ENCODE data around the gene GRAMD1B. TPM values are rescaled to one million over a fixed set of nuclear protein-coding genes. Genes with fewer than 3 reads are reported as not detected.

GRAMD1B gene
- total and polyA plus RNA-seq, 4 donors = 0.29 to 2.6 (median 1.3) TPM

- no peaks in the 10 kb centered on the region for H3K9me3 ChIP-seq (ENCODE audit: control insufficient read depth in 4 of 4, low read length in 3 of 4)
- H3K9ac ChIP-seq (ENCODE audit: low read depth in 1 of 2, low read length in 2 of 2) = no peak overlapping the region
- no peak for TF ChIP-seq HNF4A (conservative IDR thresholded peaks at IDR 0.05)
- no peak for TF ChIP-seq YY1 (IDR thresholded peaks at IDR 0.05)
- TF ChIP-seq, protein P1, sequence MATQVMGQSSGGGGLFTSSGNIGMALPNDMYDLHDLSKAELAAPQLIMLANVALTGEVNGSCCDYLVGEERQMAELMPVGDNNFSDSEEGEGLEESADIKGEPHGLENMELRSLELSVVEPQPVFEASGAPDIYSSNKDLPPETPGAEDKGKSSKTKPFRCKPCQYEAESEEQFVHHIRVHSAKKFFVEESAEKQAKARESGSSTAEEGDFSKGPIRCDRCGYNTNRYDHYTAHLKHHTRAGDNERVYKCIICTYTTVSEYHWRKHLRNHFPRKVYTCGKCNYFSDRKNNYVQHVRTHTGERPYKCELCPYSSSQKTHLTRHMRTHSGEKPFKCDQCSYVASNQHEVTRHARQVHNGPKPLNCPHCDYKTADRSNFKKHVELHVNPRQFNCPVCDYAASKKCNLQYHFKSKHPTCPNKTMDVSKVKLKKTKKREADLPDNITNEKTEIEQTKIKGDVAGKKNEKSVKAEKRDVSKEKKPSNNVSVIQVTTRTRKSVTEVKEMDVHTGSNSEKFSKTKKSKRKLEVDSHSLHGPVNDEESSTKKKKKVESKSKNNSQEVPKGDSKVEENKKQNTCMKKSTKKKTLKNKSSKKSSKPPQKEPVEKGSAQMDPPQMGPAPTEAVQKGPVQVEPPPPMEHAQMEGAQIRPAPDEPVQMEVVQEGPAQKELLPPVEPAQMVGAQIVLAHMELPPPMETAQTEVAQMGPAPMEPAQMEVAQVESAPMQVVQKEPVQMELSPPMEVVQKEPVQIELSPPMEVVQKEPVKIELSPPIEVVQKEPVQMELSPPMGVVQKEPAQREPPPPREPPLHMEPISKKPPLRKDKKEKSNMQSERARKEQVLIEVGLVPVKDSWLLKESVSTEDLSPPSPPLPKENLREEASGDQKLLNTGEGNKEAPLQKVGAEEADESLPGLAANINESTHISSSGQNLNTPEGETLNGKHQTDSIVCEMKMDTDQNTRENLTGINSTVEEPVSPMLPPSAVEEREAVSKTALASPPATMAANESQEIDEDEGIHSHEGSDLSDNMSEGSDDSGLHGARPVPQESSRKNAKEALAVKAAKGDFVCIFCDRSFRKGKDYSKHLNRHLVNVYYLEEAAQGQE (IDR thresholded peaks at IDR 0.05) = no peak
- H3K4me3 ChIP-seq (ENCODE audit: low read depth in 1 of 3, low read length in 3 of 3) = no peak overlapping the region
- peaks cover 0 to 3% (median 0%) of the 10 kb centered on the region in 4 donors for H3K27me3 ChIP-seq (ENCODE audit: control insufficient read depth in 4 of 4, insufficient read depth in 4 of 4, low read length in 3 of 4)
- no peak for DNase-seq (ENCODE audit: low spot score)
- no peaks in the 10 kb centered on the region for H3K4me1 ChIP-seq (ENCODE audit: control insufficient read depth in 4 of 4, insufficient read depth in 4 of 4, low read length in 3 of 4)
- H3K27ac ChIP-seq (ENCODE audit: low read depth in 1 of 2, low read length in 2 of 2) = no peak overlapping the region
- 46% methylated on average over 3 of the region's 3 CpGs for WGBS
- no peaks in the 10 kb centered on the region for H3K36me3 ChIP-seq (ENCODE audit: control insufficient read depth in 4 of 4, insufficient read depth in 3 of 4, low read depth in 1 of 4, low read length in 3 of 4)
Measured at GRCh38 chr11:123630126-123630608, 200.1 kb downstream of the GRAMD1B start.

GRCh38 chr11:123640029-123640428, 210.0 kb downstream of the GRAMD1B start:
- WGBS = 78% methylated on average over 5 of the region's 5 CpGs
- no peak for DNase-seq (ENCODE audit: low spot score)
- H3K27ac ChIP-seq (ENCODE audit: low read depth in 1 of 2, low read length in 2 of 2) = no peak overlapping the region
- H3K27me3 ChIP-seq (ENCODE audit: control insufficient read depth in 4 of 4, insufficient read depth in 4 of 4, low read length in 3 of 4) = no peaks in the 10 kb centered on the region
- H3K4me1 ChIP-seq (ENCODE audit: control insufficient read depth in 4 of 4, insufficient read depth in 4 of 4, low read length in 3 of 4) = no peaks in the 10 kb centered on the region
- no peaks in the 10 kb centered on the region for H3K9me3 ChIP-seq (ENCODE audit: control insufficient read depth in 4 of 4, low read length in 3 of 4)
- no peaks in the 10 kb centered on the region for H3K36me3 ChIP-seq (ENCODE audit: control insufficient read depth in 4 of 4, insufficient read depth in 3 of 4, low read depth in 1 of 4, low read length in 3 of 4)
- H3K4me3 ChIP-seq (ENCODE audit: low read depth in 1 of 3, low read length in 3 of 3) = no peak overlapping the region
- H3K9ac ChIP-seq (ENCODE audit: low read depth in 1 of 2, low read length in 2 of 2) = no peak overlapping the region
- TF ChIP-seq FOXA1 (IDR thresholded peaks at IDR 0.05) (no peak), NR2F2 (IDR thresholded peaks at IDR 0.05) (no peak), MAX (IDR thresholded peaks at IDR 0.05) (no peak), GABPA (IDR thresholded peaks at IDR 0.05 in 1 of 2, conservative IDR thresholded peaks at IDR 0.05 in 1 of 2) (no peak), RAD21 (IDR thresholded peaks at IDR 0.05) (no peak), SP1 (IDR thresholded peaks at IDR 0.05) (no peak), FOXA2 (IDR thresholded peaks at IDR 0.05) (no peak), HNF4A (conservative IDR thresholded peaks at IDR 0.05) (no peak)
- TF ChIP-seq, protein P2, sequence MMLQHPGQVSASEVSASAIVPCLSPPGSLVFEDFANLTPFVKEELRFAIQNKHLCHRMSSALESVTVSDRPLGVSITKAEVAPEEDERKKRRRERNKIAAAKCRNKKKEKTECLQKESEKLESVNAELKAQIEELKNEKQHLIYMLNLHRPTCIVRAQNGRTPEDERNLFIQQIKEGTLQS (IDR thresholded peaks at IDR 0.05) = no peak
- TF ChIP-seq, protein P3, sequence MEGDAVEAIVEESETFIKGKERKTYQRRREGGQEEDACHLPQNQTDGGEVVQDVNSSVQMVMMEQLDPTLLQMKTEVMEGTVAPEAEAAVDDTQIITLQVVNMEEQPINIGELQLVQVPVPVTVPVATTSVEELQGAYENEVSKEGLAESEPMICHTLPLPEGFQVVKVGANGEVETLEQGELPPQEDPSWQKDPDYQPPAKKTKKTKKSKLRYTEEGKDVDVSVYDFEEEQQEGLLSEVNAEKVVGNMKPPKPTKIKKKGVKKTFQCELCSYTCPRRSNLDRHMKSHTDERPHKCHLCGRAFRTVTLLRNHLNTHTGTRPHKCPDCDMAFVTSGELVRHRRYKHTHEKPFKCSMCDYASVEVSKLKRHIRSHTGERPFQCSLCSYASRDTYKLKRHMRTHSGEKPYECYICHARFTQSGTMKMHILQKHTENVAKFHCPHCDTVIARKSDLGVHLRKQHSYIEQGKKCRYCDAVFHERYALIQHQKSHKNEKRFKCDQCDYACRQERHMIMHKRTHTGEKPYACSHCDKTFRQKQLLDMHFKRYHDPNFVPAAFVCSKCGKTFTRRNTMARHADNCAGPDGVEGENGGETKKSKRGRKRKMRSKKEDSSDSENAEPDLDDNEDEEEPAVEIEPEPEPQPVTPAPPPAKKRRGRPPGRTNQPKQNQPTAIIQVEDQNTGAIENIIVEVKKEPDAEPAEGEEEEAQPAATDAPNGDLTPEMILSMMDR (IDR thresholded peaks at IDR 0.05; ENCODE audit: low read depth, low read length, missing input control) = no peak
- TF ChIP-seq, protein P4, sequence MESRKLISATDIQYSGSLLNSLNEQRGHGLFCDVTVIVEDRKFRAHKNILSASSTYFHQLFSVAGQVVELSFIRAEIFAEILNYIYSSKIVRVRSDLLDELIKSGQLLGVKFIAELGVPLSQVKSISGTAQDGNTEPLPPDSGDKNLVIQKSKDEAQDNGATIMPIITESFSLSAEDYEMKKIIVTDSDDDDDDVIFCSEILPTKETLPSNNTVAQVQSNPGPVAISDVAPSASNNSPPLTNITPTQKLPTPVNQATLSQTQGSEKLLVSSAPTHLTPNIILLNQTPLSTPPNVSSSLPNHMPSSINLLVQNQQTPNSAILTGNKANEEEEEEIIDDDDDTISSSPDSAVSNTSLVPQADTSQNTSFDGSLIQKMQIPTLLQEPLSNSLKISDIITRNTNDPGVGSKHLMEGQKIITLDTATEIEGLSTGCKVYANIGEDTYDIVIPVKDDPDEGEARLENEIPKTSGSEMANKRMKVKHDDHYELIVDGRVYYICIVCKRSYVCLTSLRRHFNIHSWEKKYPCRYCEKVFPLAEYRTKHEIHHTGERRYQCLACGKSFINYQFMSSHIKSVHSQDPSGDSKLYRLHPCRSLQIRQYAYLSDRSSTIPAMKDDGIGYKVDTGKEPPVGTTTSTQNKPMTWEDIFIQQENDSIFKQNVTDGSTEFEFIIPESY (IDR thresholded peaks at IDR 0.05) = no peak
- TF ChIP-seq, protein P1 (IDR thresholded peaks at IDR 0.05) = no peak

All from liver (tissue), 9 donors.